Keratinocyte (primary cell): ENCODE results near the gene NFYA. TPM values are rescaled to one million over a fixed set of nuclear protein-coding genes. Genes with fewer than 3 reads are reported as not detected.

Experiments
- DNase-seq: peaks from one replicate; pipeline ENCODE4 v3.0.0-alpha.2; 2011; ENCODE audit warnings: low read depth, missing footprints, low spot score
- FAIRE-seq: peaks from 2 replicates; lab custom pipeline; 2011; peaks lifted over from hg19 to GRCh38; lab: Jason Lieb, UNC
- H2AFZ ChIP-seq: 2 replicates; pipeline ENCODE4 v1.6.0; 2012; ENCODE audit warnings: low read length, control low read depth, inconsistent platforms; ENCODE audit not compliant: control insufficient read depth
- H3K27ac ChIP-seq: 2 replicates; pipeline ENCODE4 v1.5.1; 2011; ENCODE audit warnings: low read length; ENCODE audit not compliant: control insufficient read depth, insufficient read depth
- H3K27me3 ChIP-seq: 3 replicates; pipeline ENCODE4 v1.6.0; 2011; ENCODE audit warnings: low read length; ENCODE audit not compliant: control insufficient read depth, insufficient read depth; ENCODE audit errors: extremely low read depth
- H3K36me3 ChIP-seq, 2 experiments: 2 replicates in 1 of 2; 3 replicates in 1 of 2; pipeline ENCODE4 v1.5.1; 2011; ENCODE audit warnings: low read length in 2 of 2, mild to moderate bottlenecking in 1 of 2; ENCODE audit not compliant: control insufficient read depth in 2 of 2, insufficient read depth in 2 of 2; ENCODE audit errors: extremely low read depth in 1 of 2
- H3K4me1 ChIP-seq: 3 replicates; pipeline ENCODE4 v1.5.1; 2011; ENCODE audit warnings: low read length; ENCODE audit not compliant: control insufficient read depth, insufficient read depth; ENCODE audit errors: extremely low read depth
- H3K4me2 ChIP-seq: 3 replicates; pipeline ENCODE4 v1.6.0; 2011; ENCODE audit warnings: low read depth, low read length; ENCODE audit not compliant: control insufficient read depth, insufficient read depth; ENCODE audit errors: extremely low read depth
- H3K4me3 ChIP-seq, 3 experiments: fragments of 200-600 bp in 1 of 3; sonication (generic) in 1 of 3; 2 replicates in 2 of 3; 3 replicates in 1 of 3; pipeline ENCODE4 v1.5.1; 2011 to 2016; ENCODE audit warnings: low read length in 3 of 3, mild to moderate bottlenecking in 3 of 3, control low read depth in 2 of 3, inconsistent platforms in 1 of 3, low read depth in 1 of 3, mixed read lengths in 1 of 3, mixed run types in 1 of 3, moderate library complexity in 1 of 3; ENCODE audit not compliant: control insufficient read depth in 2 of 3, insufficient read depth in 2 of 3; ENCODE audit errors: extremely low read depth in 1 of 3
- H3K79me2 ChIP-seq: 2 replicates; pipeline ENCODE4 v1.6.0; 2012; ENCODE audit warnings: low read length; ENCODE audit not compliant: control insufficient read depth, insufficient read depth
- H3K9ac ChIP-seq: 3 replicates; pipeline ENCODE4 v1.6.0; 2011; ENCODE audit warnings: low read length; ENCODE audit not compliant: control insufficient read depth, insufficient read depth; ENCODE audit errors: extremely low read depth
- H3K9me1 ChIP-seq: 3 replicates; pipeline ENCODE4 v1.6.0; 2011; ENCODE audit warnings: low read length; ENCODE audit not compliant: control insufficient read depth, insufficient read depth; ENCODE audit errors: extremely low read depth
- H3K9me3 ChIP-seq: 2 replicates; pipeline ENCODE4 v1.5.1; 2012; ENCODE audit warnings: low read depth, low read length; ENCODE audit not compliant: control insufficient read depth
- H4K20me1 ChIP-seq: 3 replicates; pipeline ENCODE4 v1.6.0; 2011; ENCODE audit warnings: low read length; ENCODE audit not compliant: control insufficient read depth, insufficient read depth; ENCODE audit errors: extremely low read depth
- CTCF ChIP-seq, 3 experiments: IDR thresholded peaks in 1 of 3; conservative IDR thresholded peaks in 1 of 3; optimal IDR thresholded peaks in 1 of 3; 2 replicates in 2 of 3; 3 replicates in 1 of 3; pipeline versions ENCODE3 to v1.5.1; 2011; ENCODE audit warnings: low read length in 3 of 3, mild to moderate bottlenecking in 3 of 3, moderate library complexity in 2 of 3, control low read depth in 1 of 3, inconsistent platforms in 1 of 3; ENCODE audit not compliant: insufficient read depth in 2 of 3; ENCODE audit errors: extremely low read depth in 1 of 3
- EZH2 ChIP-seq: IDR thresholded peaks from one replicate; pipeline ENCODE4 v1.6.1; 2012; ENCODE audit warnings: inconsistent platforms, mild to moderate bottlenecking, low read length, moderate library complexity
- dilution Hi-C: fragments of 300-500 bp; cut with MboI; formaldehyde crosslinking; loops from one replicate; pipeline ENCODE4 v1.7.0; 2020; ENCODE audit warnings: low sequenced_read_pairs; ENCODE audit not compliant: extremely low pct_ligation_motif_present
- polyA plus RNA-seq, 5 experiments: library from polyadenylated mRNA; depleted of rRNA in 3 of 5; stranded (reverse) in 3 of 5; stranded (forward) in 1 of 5; unstranded in 1 of 5; fragments of >200 nt; gene quantifications; 1 replicate in 1 of 5; 2 replicates in 3 of 5; 3 replicates in 1 of 5; pipeline versions ENCODE4 v1.2.1 to v1.2.3, GENCODE V29; 2011 to 2012; ENCODE audit warnings: missing spikeins in 2 of 5, low read depth in 1 of 5, low replicate concordance in 1 of 5

The NFYA gene
- polyA plus RNA-seq, 1 donor (not counting 4 experiments of a cell fraction or from before 2014, with no cell fraction given), result 17.1 TPM

DNA sequence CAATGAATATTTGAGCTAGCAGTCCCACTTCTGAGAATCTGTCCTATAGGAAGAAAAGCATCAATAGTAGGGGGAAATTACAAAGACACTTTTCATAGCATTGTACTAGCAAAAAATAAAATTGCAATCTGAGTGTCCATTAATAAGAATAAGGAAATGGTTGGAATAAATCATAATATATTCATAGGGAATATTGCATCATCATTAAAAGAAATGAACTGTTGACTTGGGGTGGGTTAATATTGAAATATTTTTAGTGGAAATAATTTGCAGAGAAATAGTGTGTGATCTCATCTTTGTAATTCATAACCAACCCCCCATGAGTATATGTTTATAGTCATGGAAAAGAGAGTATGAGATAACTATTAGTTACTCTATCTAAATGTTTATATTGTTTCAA, 12.4 kb downstream of the NFYA start:
- TF ChIP-seq CTCF (optimal IDR thresholded peaks at IDR 0.05 in 1 of 3, IDR thresholded peaks at IDR 0.05 in 1 of 3, conservative IDR thresholded peaks at IDR 0.05 in 1 of 3; ENCODE audit: extremely low read depth in 1 of 3, insufficient read depth in 2 of 3, low read length in 3 of 3), result no peak
- TF ChIP-seq EZH2, result no peak
- no peaks in the 10 kb centered on the region for H3K9me3 ChIP-seq
- H3K4me2 ChIP-seq, result no peak overlapping the region
- H4K20me1 ChIP-seq, result no peaks in the 10 kb centered on the region
- no peak overlapping the region for H3K9ac ChIP-seq
- H3K27me3 ChIP-seq, result no peaks in the 10 kb centered on the region
- no peaks in the 10 kb centered on the region for H3K4me1 ChIP-seq
- no peak overlapping the region for H3K27ac ChIP-seq
- H3K4me3 ChIP-seq, result no peak overlapping the region
- H3K9me1 ChIP-seq, result no peaks in the 10 kb centered on the region
- H2AFZ ChIP-seq, result no peak overlapping the region
- FAIRE-seq, result no peak
- no peak for DNase-seq
- dilution Hi-C loops, result loop anchor here (25.0 kb wide), 1 partner anchor 102 kb away; no protein-coding TSS in a partner anchor
- peaks cover 14 to 19% of the 10 kb centered on the region in 2 experiments for H3K36me3 ChIP-seq
- peaks cover 16% of the 10 kb centered on the region for H3K79me2 ChIP-seq

- no peak for DNase-seq
- no peaks in the 10 kb centered on the region for H3K9me3 ChIP-seq
- H3K27ac ChIP-seq, result no peak overlapping the region
- H3K36me3 ChIP-seq, result peaks cover 10 to 27% of the 10 kb centered on the region in 2 experiments
- no peak for FAIRE-seq
- dilution Hi-C loops, result loop anchor here (25.0 kb wide), 1 partner anchor 99 kb away; no protein-coding TSS in a partner anchor
- no peaks in the 10 kb centered on the region for H3K27me3 ChIP-seq
- no peak overlapping the region for H3K4me3 ChIP-seq
- H4K20me1 ChIP-seq, result no peaks in the 10 kb centered on the region
- no peaks in the 10 kb centered on the region for H3K9me1 ChIP-seq
- TF ChIP-seq CTCF (optimal IDR thresholded peaks at IDR 0.05 in 1 of 3, IDR thresholded peaks at IDR 0.05 in 1 of 3, conservative IDR thresholded peaks at IDR 0.05 in 1 of 3; ENCODE audit: extremely low read depth in 1 of 3, insufficient read depth in 2 of 3, low read length in 3 of 3) (no peak), EZH2 (no peak)
- H2AFZ ChIP-seq, result no peak overlapping the region
- H3K79me2 ChIP-seq, result peaks cover 3% of the 10 kb centered on the region
- H3K9ac ChIP-seq, result no peak overlapping the region
- no peak overlapping the region for H3K4me2 ChIP-seq
- no peaks in the 10 kb centered on the region for H3K4me1 ChIP-seq
Observed at GRCh38 chr6:41088451-41088850, 15.7 kb downstream of the NFYA start.
